Measurements from ENCODE around the gene MAP2K5. TPM values are rescaled to one million over a fixed set of nuclear protein-coding genes. Genes with fewer than 3 reads are reported as not detected.

MAP2K5 gene
- total RNA-seq, 4 donors from 2014 or later: 7.7 to 15.1 (median 12.0) TPM

DNA sequence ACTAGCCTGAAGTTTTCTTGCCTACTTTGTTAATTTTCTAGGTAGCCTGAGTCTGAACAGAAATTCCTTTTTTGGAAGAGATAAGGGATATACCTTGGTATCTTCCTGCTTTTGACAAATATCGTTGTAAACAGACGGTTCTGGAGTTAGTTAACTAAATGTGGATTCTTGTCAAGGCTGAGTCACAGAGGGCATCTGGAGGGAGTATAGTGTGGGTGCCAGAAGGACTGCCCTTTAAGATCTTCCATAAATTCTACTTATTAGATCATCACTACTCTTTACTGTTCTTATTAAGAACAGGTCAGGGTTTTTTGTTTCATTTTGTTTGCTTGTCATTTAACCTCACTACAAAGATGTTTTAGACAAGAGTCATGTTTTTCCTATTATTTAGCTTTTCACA is 157.5 kb downstream of the MAP2K5 start:
- Histone ChIP-seq H3K9me3 (peaks cover 0 to 3% (median 0%) of the 10 kb centered on the region in 3 donors), H3K27ac (no peak overlapping the region), H3K27me3 (no peaks in the 10 kb centered on the region), H3K36me3 (peaks cover 0 to 29% of the 10 kb centered on the region in 2 donors), H3K4me1 (no peaks in the 10 kb centered on the region), H3K4me3 (no peak overlapping the region)
- ATAC-seq: no peak
- no peak for TF ChIP-seq EP300 (IDR thresholded peaks at IDR 0.05)
- no peak for TF ChIP-seq POLR2A (IDR thresholded peaks at IDR 0.05)
- TF ChIP-seq, protein P1, sequence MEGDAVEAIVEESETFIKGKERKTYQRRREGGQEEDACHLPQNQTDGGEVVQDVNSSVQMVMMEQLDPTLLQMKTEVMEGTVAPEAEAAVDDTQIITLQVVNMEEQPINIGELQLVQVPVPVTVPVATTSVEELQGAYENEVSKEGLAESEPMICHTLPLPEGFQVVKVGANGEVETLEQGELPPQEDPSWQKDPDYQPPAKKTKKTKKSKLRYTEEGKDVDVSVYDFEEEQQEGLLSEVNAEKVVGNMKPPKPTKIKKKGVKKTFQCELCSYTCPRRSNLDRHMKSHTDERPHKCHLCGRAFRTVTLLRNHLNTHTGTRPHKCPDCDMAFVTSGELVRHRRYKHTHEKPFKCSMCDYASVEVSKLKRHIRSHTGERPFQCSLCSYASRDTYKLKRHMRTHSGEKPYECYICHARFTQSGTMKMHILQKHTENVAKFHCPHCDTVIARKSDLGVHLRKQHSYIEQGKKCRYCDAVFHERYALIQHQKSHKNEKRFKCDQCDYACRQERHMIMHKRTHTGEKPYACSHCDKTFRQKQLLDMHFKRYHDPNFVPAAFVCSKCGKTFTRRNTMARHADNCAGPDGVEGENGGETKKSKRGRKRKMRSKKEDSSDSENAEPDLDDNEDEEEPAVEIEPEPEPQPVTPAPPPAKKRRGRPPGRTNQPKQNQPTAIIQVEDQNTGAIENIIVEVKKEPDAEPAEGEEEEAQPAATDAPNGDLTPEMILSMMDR (IDR thresholded peaks at IDR 0.05): no peak
- TF ChIP-seq POLR2AphosphoS5 (IDR thresholded peaks at IDR 0.05): no peak
- WGBS, 2 donors (ENCODE audit: low coverage in 1 of 2): 87 to 96% methylated on average over 2 of the region's 2 CpGs

GRCh38 chr15:67701669-67702068 is 159.2 kb downstream of the MAP2K5 start:
- Histone ChIP-seq H3K36me3 (peaks cover 0 to 32% of the 10 kb centered on the region in 2 donors), H3K4me3 (no peak overlapping the region)
- WGBS, 2 donors (ENCODE audit: low coverage in 1 of 2): 83 to 92% methylated on average over 1 to 2 of the region's 2 CpGs

DNA sequence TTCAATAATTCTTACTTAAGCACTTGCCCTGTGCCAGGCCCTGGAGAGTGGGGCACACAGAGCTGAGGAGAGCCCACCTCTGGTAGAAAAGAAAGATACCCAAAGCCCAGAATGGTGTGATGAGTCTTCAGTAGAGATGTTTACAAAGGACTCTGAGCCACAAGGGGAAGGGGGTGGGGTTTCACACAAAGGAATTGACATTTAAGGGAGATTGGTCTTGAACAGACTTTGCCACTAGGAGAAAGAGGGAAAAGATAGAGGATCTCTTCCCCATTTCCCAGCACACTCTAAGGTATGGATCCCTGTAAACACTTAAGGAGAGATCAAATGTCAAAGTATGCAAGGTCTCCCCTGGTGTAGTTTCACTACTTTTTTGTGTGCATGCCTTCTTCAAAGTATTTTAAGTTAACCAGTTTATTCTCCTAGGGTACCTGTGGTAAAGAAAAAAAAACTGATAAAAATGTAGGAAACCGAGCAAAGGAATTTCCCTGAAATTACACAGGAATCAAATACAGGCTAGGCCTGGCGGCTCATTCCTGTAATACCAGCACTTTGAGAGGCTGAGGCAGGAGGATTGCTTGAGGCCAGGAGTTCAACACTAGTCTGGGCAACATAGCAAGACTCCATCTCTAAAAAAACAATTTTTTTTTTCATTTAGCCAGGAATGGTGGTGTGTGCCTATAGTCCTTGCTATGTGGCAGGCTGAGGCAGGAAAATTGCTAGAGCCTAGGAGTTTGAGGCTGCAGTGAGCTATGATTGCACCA is 165.2 kb downstream of the MAP2K5 start:
- 97 to 100% methylated on average over 1 to 2 of the region's 2 CpGs for WGBS, 2 donors (ENCODE audit: low coverage in 1 of 2)
- ATAC-seq: no peak
- Histone ChIP-seq H3K36me3 (peaks cover 0 to 47% of the 10 kb centered on the region in 2 donors), H3K4me3 (no peak overlapping the region), H3K27ac (no peak overlapping the region), H3K9me3 (no peaks in the 10 kb centered on the region), H3K4me1 (no peaks in the 10 kb centered on the region), H3K27me3 (no peaks in the 10 kb centered on the region)
- TF ChIP-seq, protein P1 (IDR thresholded peaks at IDR 0.05): no peak
- TF ChIP-seq POLR2AphosphoS5 (IDR thresholded peaks at IDR 0.05) (no peak), EP300 (IDR thresholded peaks at IDR 0.05) (no peak)

More at GRCh38 chr15:67701669-67702068, 159.2 kb downstream of the MAP2K5 start:
- ATAC-seq: no peak
- H3K27me3 ChIP-seq: no peaks in the 10 kb centered on the region
- no peaks in the 10 kb centered on the region for H3K4me1 ChIP-seq
- no peak overlapping the region for H3K27ac ChIP-seq
- no peak for TF ChIP-seq POLR2AphosphoS5 (IDR thresholded peaks at IDR 0.05)
- H3K9me3 ChIP-seq: peaks cover 0 to 3% (median 0%) of the 10 kb centered on the region in 3 donors

DNA sequence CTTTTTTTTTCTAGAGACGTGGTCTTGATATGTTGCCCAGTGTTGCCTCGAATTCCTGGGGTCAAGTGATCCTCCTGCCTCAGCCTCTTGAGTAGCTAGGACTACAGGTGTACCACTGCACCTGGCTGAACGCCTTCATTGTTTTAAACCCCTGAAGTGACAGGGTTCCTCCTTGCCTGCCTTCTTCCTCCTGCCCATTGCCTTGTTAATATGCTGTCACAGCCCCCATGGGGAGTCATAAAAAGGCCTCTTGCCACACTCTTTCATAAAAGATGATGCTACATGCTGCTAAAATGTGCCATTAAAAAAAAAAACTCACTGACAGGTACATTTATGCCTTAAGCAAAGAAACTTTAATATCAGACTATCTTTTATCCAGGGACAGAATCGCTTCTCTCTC is 166.0 kb downstream of the MAP2K5 start:
- Histone ChIP-seq H3K27me3 (no peaks in the 10 kb centered on the region), H3K27ac (no peak overlapping the region), H3K36me3 (peaks cover 0 to 39% of the 10 kb centered on the region in 2 donors), H3K9me3 (no peaks in the 10 kb centered on the region), H3K4me1 (no peaks in the 10 kb centered on the region), H3K4me3 (no peak overlapping the region)
- TF ChIP-seq, protein P1 (IDR thresholded peaks at IDR 0.05): no peak
- TF ChIP-seq POLR2A (IDR thresholded peaks at IDR 0.05) (no peak), EP300 (IDR thresholded peaks at IDR 0.05) (no peak), POLR2AphosphoS5 (IDR thresholded peaks at IDR 0.05) (no peak)
- WGBS, 2 donors (ENCODE audit: low coverage in 1 of 2): 87 to 100% methylated on average over 2 to 4 of the region's 4 CpGs
- no peak for ATAC-seq

DNA sequence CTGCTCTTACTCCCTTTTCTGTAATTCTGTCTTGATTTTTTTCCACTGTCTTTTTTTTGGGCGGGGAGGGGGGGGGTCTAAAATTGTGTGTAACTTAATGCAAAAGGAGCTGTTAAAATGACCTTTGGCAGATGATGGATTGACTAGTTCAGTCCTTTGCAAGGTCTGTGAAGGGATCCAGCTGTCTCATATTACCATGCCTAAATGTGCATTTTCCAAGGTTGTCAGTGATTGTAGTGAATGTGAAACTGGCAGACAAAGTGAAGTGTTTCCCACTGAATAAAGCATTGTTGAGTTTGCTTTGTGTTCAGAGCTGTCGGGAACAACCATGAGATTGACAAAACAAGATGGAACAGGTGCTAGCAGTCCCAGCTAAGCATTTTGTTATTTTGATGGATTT is 172.7 kb downstream of the MAP2K5 start:
- H3K27ac ChIP-seq: no peak overlapping the region
- no peaks in the 10 kb centered on the region for H3K9me3 ChIP-seq
- 80 to 83% methylated on average over 1 of the region's 2 CpGs for WGBS, 2 donors (ENCODE audit: low coverage in 1 of 2)
- no peak for ATAC-seq
- H3K27me3 ChIP-seq: no peaks in the 10 kb centered on the region
- no peaks in the 10 kb centered on the region for H3K4me1 ChIP-seq
- peaks cover 0 to 14% of the 10 kb centered on the region in 2 donors for H3K36me3 ChIP-seq
- H3K4me3 ChIP-seq: no peak overlapping the region
- TF ChIP-seq, protein P1 (IDR thresholded peaks at IDR 0.05): no peak
- TF ChIP-seq POLR2A (IDR thresholded peaks at IDR 0.05): no peak
- no peak for TF ChIP-seq POLR2AphosphoS5 (IDR thresholded peaks at IDR 0.05)
- TF ChIP-seq EP300 (IDR thresholded peaks at IDR 0.05): no peak
